ENCODE measurements around the gene DNAJB1. TPM values are rescaled to one million over a fixed set of nuclear protein-coding genes. Genes with fewer than 3 reads are reported as not detected.
"Not testable (repeated sequence)": the region's sequence is repeated elsewhere in the genome, so short reads cannot be mapped to it uniquely, and the experiment has no call there.

Gene DNAJB1
- total RNA-seq, 1 experiment from 2014 or later = 77.7 TPM

DNA sequence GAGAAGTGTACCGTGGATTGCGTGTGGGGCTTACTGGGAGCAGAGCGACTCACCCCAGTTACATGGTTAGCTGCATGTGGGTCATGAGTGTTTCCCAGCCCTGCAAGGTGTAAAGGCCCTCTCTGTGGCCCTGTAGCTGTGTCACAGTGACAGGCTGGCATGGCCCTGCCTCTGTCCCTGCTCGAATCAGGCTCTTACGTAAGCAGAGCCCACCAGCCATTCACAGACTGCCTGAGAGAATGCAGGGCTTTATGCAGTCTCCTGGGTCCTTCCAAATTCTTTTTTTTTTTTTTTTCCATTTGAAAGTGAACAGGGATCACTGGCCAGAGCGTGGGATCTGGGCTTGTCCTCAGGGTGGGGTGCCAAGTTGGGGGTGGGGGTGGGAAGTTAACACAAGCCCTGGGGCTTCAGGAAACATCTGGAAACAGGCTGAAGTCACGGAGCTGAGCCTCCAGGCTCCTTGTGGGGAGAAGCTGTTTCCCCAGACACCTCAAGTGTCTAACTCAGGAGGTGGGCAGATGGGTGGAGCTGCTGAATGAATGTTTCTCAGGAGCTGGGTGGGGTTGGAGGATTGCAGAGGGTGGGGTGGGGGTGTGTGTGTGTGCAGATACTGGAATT is 24.6 kb upstream of the DNAJB1 start:
- no peak overlapping the region for H2BK12ac ChIP-seq (ENCODE audit: insufficient read length, low read depth, low read length)
- no peak overlapping the region for H3K4ac ChIP-seq (ENCODE audit: low read depth, low read length)
- no peak overlapping the region for H3K23ac ChIP-seq (ENCODE audit: insufficient read length, low read depth, low read length)
- H3K4me3 Mint-ChIP-seq = no peak overlapping the region
- peaks cover 5% of the 10 kb centered on the region; the same call in 1 of the 2 replicates for H3K79me2 ChIP-seq (ENCODE audit: insufficient read depth, low read length)
- H2BK120ac ChIP-seq (ENCODE audit: low read depth, low read length, poor library complexity, severe bottlenecking) = no peak overlapping the region
- no peaks in the 10 kb centered on the region for H3K4me1 ChIP-seq (ENCODE audit: insufficient read depth, low read length)
- no peak overlapping the region for H3K14ac ChIP-seq (ENCODE audit: insufficient read depth, low read length)
- H3K9me3 Mint-ChIP-seq = no peaks in the 10 kb centered on the region; a peak in 1 of 5 replicates
- no peaks in the 10 kb centered on the region for H3K9me3 ChIP-seq (ENCODE audit: control insufficient read depth, low read depth, low read length)
- H2AFZ ChIP-seq (ENCODE audit: low read length) = no peak overlapping the region
- DNase-seq = peak; percentile 28
- H2BK20ac ChIP-seq (ENCODE audit: low read depth, low read length, poor library complexity, severe bottlenecking) = no peak overlapping the region
- H4K8ac ChIP-seq (replicated peaks; ENCODE audit: insufficient read length, low read depth, low read length) = no peak overlapping the region
- no CpG with 5 or more reads among the region's 7 CpGs for WGBS (ENCODE audit: extremely low coverage, insufficient read length, low lambda C conversion rate)
- no peak overlapping the region for H2AK5ac ChIP-seq (ENCODE audit: insufficient read length, low read length)
- H3K4me1 Mint-ChIP-seq = peaks cover 2 to 6% of the 10 kb centered on the region in 2 experiments; a peak in 2 of 4 replicates
- no peaks in the 10 kb centered on the region for H3K23me2 ChIP-seq (ENCODE audit: insufficient read length, low read depth, low read length, poor library complexity, severe bottlenecking)
- no peak overlapping the region for H4K91ac ChIP-seq (ENCODE audit: insufficient read length, low read depth, low read length)
- no peak overlapping the region for H4K5ac ChIP-seq (ENCODE audit: insufficient read length, low read depth, low read length)
- H2BK5ac ChIP-seq (ENCODE audit: insufficient read length, low read length) = no peak overlapping the region
- TF ChIP-seq, protein P1, sequence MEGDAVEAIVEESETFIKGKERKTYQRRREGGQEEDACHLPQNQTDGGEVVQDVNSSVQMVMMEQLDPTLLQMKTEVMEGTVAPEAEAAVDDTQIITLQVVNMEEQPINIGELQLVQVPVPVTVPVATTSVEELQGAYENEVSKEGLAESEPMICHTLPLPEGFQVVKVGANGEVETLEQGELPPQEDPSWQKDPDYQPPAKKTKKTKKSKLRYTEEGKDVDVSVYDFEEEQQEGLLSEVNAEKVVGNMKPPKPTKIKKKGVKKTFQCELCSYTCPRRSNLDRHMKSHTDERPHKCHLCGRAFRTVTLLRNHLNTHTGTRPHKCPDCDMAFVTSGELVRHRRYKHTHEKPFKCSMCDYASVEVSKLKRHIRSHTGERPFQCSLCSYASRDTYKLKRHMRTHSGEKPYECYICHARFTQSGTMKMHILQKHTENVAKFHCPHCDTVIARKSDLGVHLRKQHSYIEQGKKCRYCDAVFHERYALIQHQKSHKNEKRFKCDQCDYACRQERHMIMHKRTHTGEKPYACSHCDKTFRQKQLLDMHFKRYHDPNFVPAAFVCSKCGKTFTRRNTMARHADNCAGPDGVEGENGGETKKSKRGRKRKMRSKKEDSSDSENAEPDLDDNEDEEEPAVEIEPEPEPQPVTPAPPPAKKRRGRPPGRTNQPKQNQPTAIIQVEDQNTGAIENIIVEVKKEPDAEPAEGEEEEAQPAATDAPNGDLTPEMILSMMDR (conservative IDR thresholded peaks at IDR 0.05) = no peak
- H3T11ph ChIP-seq (ENCODE audit: low read length) = no peak overlapping the region
- H3K36me3 Mint-ChIP-seq (ENCODE audit: insufficient read depth in 1 of 3, low read depth in 3 of 3) = peaks cover 0 to 7% (median 5%) of the 10 kb centered on the region in 3 experiments; a peak in 2 of 7 replicates
- H3K18ac ChIP-seq (ENCODE audit: insufficient read length, low read depth, low read length) = no peak overlapping the region
- H4K20me1 ChIP-seq (ENCODE audit: control insufficient read depth, insufficient read depth, insufficient read length) = no peaks in the 10 kb centered on the region
- no peaks in the 10 kb centered on the region for H3K79me1 ChIP-seq (ENCODE audit: insufficient read depth, low read depth, low read length, poor library complexity, severe bottlenecking)
- H3K9ac ChIP-seq (ENCODE audit: extremely low read depth, insufficient read length, low read length) = no peak overlapping the region
- H3K27me3 ChIP-seq (ENCODE audit: insufficient read depth, low read length) = no peaks in the 10 kb centered on the region
- H2BK15ac ChIP-seq (ENCODE audit: low read depth, low read length) = no peak overlapping the region
- no peak overlapping the region for H3K27ac ChIP-seq (ENCODE audit: insufficient read length, low read depth, low read length)
- H3K56ac ChIP-seq (ENCODE audit: insufficient read length, low read depth, low read length) = no peak overlapping the region
- no peak overlapping the region for H3K4me2 ChIP-seq (ENCODE audit: insufficient read depth, insufficient read length, low read length)
- no peak overlapping the region; a peak in 2 of 7 replicates for H3K27ac Mint-ChIP-seq
- H3K27me3 Mint-ChIP-seq (ENCODE audit: low read depth) = no peaks in the 10 kb centered on the region

- not testable (repeated sequence) for H2AK5ac ChIP-seq (ENCODE audit: insufficient read length, low read length); H3K23ac ChIP-seq (ENCODE audit: insufficient read length, low read depth, low read length); H2BK12ac ChIP-seq (ENCODE audit: insufficient read length, low read depth, low read length); H3T11ph ChIP-seq (ENCODE audit: low read length); H2BK15ac ChIP-seq (ENCODE audit: low read depth, low read length); H3K23me2 ChIP-seq (ENCODE audit: insufficient read length, low read depth, low read length, poor library complexity, severe bottlenecking); H3K9ac ChIP-seq (ENCODE audit: extremely low read depth, insufficient read length, low read length); H3K18ac ChIP-seq (ENCODE audit: insufficient read length, low read depth, low read length); H3K79me2 ChIP-seq (ENCODE audit: insufficient read depth, low read length); H2AFZ ChIP-seq (ENCODE audit: low read length); H2BK5ac ChIP-seq (ENCODE audit: insufficient read length, low read length); H3K56ac ChIP-seq (ENCODE audit: insufficient read length, low read depth, low read length); H3K27ac ChIP-seq (ENCODE audit: insufficient read length, low read depth, low read length); H2BK120ac ChIP-seq (ENCODE audit: low read depth, low read length, poor library complexity, severe bottlenecking); H3K9me3 Mint-ChIP-seq; H3K4me2 ChIP-seq (ENCODE audit: insufficient read depth, insufficient read length, low read length); H4K8ac ChIP-seq (replicated peaks; ENCODE audit: insufficient read length, low read depth, low read length); H3K27me3 ChIP-seq (ENCODE audit: insufficient read depth, low read length); H3K14ac ChIP-seq (ENCODE audit: insufficient read depth, low read length); H3K27me3 Mint-ChIP-seq (ENCODE audit: low read depth); H3K9me3 ChIP-seq (ENCODE audit: control insufficient read depth, low read depth, low read length); H3K79me1 ChIP-seq (ENCODE audit: insufficient read depth, low read depth, low read length, poor library complexity, severe bottlenecking); H4K91ac ChIP-seq (ENCODE audit: insufficient read length, low read depth, low read length); H3K4me1 ChIP-seq (ENCODE audit: insufficient read depth, low read length); H3K4ac ChIP-seq (ENCODE audit: low read depth, low read length); H4K5ac ChIP-seq (ENCODE audit: insufficient read length, low read depth, low read length); H3K27ac Mint-ChIP-seq; DNase-seq; H3K36me3 Mint-ChIP-seq (ENCODE audit: insufficient read depth in 1 of 3, low read depth in 3 of 3); H4K20me1 ChIP-seq (ENCODE audit: control insufficient read depth, insufficient read depth, insufficient read length); H2BK20ac ChIP-seq (ENCODE audit: low read depth, low read length, poor library complexity, severe bottlenecking); H3K4me3 Mint-ChIP-seq
- WGBS (ENCODE audit: extremely low coverage, insufficient read length, low lambda C conversion rate) = no CpG with 5 or more reads among the region's 5 CpGs
- peaks cover 7 to 11% of the 10 kb centered on the region in 2 experiments for H3K4me1 Mint-ChIP-seq
Observed at GRCh38 chr19:14541979-14542378, 23.8 kb upstream of the DNAJB1 start.

Measured in H9 (cell line).